ENCODE results near the gene GLTP.

- no peak for TF ChIP-seq POLR2A (IDR thresholded peaks at IDR 0.05)
- no peak for TF ChIP-seq POLR2AphosphoS5 (IDR thresholded peaks at IDR 0.05)
- TF ChIP-seq CTCF (IDR thresholded peaks at IDR 0.05): no peak
These were observed 57.9 kb downstream of the GLTP start for GRCh38 chr12:109822416-109822815.
